Activated naive CD4-positive, alpha-beta T cell treated with Interleukin-2 at 50 U/mL for 16 hours (primary cell): Measurements from ENCODE around the gene QRICH2.
A peak's percentile ranks its signal among the peaks of the same experiment; 100 is the strongest.
"Not testable (repeated sequence)": the region's sequence is repeated elsewhere in the genome, so short reads cannot be mapped to it uniquely, and the experiment has no call there.

ENCODE experiments used
- DNase-seq: peaks from one replicate; pipeline ENCODE4 v3.0.0-alpha.2; 2020

Gene QRICH2, protein sequence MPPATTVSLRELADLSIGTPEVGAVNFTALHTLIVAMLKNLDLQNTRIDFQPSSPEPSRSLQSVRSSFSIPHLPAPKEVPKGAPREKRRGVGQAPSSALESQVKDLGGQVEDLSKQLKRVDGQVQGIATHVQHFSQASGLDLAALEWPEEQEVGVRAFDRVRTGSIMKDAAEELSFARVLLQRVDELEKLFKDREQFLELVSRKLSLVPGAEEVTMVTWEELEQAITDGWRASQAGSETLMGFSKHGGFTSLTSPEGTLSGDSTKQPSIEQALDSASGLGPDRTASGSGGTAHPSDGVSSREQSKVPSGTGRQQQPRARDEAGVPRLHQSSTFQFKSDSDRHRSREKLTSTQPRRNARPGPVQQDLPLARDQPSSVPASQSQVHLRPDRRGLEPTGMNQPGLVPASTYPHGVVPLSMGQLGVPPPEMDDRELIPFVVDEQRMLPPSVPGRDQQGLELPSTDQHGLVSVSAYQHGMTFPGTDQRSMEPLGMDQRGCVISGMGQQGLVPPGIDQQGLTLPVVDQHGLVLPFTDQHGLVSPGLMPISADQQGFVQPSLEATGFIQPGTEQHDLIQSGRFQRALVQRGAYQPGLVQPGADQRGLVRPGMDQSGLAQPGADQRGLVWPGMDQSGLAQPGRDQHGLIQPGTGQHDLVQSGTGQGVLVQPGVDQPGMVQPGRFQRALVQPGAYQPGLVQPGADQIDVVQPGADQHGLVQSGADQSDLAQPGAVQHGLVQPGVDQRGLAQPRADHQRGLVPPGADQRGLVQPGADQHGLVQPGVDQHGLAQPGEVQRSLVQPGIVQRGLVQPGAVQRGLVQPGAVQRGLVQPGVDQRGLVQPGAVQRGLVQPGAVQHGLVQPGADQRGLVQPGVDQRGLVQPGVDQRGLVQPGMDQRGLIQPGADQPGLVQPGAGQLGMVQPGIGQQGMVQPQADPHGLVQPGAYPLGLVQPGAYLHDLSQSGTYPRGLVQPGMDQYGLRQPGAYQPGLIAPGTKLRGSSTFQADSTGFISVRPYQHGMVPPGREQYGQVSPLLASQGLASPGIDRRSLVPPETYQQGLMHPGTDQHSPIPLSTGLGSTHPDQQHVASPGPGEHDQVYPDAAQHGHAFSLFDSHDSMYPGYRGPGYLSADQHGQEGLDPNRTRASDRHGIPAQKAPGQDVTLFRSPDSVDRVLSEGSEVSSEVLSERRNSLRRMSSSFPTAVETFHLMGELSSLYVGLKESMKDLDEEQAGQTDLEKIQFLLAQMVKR (N-terminal part only)

DNA sequence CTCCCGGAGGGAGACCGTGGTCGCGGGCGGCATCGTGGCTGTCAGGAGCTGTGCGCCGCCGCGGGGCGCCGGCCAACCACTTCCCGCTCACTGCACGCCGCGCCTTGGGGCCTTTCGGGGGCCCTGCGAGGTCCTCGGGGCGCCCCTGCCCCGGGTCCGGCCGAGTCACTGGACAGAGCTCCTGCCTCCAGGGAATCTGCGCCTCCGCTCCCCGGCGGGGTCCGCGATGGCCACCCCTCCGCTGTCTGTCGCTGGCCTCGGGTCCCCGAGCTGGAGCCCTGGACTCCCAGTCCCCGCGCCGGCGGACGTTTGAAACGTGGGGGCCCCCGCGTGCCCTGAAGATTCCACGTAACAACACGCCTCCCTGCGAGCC lies at the start of gene QRICH2:
QRICH2 (minus strand) TSS at position 311 of the 373 bp plus-strand sequence; CDS start at position 33, 278 bp downstream.
- no peak for DNase-seq

DNA sequence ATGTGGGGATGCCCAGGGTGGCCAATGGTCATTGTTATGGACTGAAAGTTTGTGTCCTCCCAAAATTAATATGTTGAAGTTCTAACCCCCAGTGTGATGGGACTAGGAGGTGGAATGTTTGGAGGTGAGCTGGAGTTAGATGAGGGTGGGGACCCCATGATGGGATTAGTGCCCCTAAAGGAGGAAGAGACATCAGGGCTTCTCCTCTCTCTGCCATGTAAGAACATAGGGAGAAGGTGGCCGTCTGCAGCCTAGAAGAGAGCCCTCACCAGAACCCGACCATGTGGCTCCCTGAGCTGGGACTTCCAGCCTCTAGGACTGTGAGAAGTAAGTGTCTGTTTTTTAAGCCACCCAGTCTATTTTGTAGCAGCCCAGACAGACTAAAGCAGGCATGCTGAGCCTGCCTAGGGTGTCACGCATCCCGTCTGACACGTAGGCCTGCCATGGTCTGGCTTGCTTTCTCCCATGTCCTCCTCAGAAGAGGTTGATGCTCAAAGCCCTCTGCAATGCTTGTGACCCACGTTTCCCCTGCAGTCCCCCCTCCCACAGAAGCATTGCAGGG lies 49.6 kb upstream of the QRICH2 start:
- no peak for DNase-seq

DNA sequence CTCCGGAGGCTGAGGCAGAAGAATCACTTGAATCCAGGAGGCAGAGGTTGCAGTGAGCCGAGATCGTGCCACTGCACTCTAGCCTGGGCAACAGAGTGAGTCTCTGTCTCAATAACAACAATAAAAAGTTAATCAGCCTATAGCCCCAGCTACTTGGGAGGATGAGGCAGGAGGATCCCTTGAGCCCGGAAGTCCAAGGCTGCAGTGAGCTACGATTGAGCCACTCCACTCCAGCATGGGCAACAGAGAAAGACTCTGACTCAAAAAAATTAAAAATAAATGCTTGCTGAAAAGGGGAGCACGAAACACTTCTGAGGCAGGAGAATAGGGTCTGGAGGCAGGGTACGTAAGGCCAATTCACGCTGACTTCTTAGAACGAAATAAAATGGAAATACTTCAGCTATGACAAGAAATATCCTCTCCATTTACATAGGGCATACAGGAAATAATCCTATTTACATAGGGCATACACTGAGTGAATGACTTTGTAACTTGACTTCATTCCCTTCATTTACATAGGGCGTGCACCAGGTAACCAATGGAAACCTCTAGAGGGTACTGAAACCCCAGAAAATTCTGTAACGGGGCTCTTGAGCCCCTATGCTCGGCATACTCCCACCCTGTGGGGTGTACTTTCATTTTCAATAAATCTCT lies 48.9 kb upstream of the QRICH2 start:
- no peak for DNase-seq

DNA sequence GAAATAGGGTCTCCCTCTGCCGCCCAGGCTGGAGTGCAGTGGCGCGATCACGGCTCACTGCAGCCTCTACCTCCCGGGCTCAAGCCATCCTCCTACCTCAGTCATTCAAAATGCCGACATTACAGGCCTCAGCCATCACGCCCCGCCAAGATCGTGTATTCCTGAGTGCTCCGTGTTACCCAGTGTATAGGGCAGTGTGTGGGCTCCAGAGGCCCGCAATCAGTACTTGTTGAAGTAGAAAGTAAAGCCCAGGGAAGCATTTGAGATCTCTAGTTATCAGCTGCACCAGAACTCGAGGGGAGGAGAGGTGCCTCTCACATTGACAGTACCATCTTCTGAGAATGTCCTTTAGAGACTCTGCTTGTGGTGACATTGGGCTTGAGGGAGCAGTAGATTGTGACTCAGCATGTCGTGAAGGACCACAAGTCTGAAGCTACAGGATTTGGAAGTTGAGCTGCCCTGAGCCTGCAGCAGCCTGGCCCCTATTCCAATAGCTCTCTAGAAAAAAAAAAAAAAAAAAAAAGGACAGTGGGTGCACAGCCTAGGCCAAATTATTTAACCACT lies 46.8 kb upstream of the QRICH2 start:
- DNase-seq, result no peak

DNA sequence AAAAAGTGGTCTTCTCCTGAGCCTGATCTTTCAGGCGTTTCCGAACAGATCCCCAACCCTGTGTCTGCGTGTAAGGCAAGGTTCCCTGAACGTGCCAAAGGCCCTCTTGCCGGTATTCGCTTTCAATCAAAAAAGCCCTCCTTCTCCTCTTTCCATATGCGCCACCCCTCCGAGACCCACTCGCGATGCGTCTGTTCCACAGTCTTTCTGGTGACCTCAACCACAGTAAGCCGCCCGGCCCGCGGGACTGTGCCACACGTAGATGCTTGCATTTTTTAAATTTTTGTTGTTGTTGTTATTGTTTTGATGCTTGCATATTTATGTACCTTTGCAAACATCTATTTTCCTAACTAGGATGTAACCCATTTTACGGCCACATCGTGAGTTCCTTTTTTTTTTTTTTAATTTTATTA lies 46.2 kb upstream of the QRICH2 start:
- DNase-seq, result no peak

DNA sequence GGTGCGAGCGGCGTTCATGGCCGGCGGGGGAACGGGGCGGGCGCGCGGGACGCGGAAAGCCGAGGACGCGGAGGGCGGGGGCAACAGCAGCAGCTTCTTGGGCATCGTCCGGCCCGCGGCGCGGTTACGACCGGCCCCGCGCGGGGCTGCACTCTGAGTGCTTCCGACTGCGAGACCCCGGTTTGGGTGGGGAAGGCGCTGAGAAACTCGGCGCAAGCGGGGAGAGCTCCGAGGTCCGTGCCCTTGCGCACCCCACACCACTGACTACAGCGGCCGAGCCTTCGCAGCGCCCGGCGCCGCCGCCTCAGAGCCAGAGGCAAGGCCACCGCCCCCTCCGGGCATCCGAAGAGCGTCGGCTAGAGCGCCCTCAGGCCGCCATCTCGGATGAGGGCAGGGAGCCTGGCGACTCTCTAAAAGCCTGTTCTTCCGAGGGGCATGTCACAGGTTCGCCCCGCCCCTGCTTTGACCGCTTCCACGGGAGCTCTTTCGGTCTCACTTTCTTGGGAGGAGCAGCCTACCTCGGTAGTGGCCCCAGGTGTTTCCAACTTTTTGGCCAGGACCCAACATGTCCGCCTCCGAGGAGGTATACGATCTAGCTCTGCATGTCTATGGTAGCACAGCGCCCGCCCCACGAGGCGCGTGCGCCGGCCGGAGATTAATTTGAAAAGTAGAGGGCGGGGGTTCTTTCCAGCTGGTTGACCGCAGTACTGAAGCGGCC lies 45.7 kb upstream of the QRICH2 start, which contains the start of gene PRPSAP1:
PRPSAP1 (minus strand) TSS at position 318 of the 718 bp plus-strand sequence; CDS start at position 105, 213 bp downstream.
- peak; percentile 85 for DNase-seq

DNA sequence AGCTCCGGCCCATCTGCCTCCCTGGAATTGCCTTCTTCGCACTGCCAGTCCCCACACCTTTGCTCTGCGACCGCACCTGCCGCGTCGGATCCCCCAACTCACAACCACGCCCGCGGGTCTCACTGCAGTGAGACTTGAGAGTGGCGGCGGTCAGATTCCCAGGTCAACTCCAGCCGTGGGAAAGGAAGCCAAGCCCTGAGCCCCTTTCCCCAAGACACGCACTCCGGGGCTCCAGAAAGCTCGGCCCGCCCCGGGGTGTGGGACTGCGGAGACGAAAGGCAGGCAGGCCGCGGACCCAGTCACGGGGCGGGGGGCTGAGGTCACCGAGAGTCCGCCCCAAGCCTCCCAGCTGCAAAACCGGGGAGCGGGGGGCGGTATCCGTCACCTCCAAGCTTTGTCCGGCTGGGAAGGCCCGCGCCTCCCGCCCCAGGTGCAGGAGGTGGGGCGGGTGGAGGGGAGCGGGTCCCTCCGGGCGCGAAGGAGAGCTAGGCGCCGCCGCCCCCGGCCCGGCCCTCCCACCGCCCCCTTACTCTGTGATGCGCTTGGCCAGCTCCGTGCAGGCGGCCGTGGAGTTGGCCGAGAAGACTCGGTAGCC lies 45.0 kb upstream of the QRICH2 start:
- no peak for DNase-seq

DNA sequence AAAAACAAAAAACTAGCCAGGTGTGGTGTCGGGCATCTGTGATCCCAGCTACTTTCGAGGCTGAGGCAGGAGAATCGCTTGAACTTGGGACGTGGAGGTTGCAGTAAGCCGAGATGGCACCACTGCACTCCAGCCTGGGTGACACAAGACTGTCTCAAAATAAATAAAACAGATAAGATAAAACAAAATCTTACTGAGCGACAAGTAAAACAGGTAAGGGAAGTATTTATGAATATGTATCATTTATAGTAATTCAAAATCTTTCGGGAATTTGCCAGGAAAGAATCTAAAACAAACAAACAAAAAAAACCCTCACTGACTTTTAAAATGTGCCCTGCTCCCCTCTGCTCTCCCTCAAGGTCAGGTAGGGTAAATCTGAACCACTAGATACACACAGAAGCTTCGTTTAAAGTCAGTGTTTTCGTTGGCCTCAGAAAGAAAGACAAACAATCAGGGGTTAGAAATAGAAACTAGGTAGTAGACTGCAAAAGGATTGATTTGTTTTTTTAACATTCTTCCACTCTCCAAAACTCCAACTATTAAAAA lies 43.5 kb upstream of the QRICH2 start:
- DNase-seq, result no peak

DNA sequence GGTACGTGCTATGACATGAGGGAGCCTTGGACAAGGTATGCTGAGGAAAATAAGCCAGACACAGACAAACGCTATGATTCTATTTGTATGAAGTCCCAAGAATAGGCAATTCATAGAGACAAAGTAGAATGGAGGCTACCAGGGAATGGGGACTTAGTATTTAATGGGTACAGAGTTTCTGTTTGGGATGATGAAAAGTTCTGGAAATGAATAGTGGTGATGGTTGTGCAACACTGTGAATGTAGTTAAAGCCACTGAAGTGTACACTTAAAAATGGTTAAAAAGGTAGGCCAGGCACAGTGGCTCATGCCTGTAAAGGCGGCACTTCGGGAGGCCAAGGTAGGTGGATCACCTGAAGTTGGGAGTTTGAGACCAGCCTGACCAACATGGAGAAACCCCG lies 42.4 kb upstream of the QRICH2 start:
- no peak for DNase-seq

DNA sequence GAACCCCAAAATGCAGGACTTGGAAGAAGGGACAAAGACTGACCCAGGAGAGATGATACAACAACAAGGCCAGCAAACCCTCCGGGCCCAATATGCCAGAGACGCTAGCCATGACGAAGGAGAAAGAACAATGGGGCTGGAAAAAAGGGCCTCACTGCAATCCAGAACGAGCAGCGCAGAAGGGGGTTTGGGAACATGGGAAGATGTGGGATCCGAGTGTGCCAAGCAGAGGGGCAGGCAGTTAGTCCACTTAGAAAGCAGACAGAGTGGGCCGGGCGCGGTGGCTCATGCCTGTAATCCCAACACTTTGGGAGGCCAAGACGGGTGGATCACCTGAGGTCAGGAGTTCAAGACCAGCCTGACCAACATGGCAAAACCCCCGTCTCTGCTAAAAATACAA lies 38.9 kb upstream of the QRICH2 start:
- not testable (repeated sequence) for DNase-seq

DNA sequence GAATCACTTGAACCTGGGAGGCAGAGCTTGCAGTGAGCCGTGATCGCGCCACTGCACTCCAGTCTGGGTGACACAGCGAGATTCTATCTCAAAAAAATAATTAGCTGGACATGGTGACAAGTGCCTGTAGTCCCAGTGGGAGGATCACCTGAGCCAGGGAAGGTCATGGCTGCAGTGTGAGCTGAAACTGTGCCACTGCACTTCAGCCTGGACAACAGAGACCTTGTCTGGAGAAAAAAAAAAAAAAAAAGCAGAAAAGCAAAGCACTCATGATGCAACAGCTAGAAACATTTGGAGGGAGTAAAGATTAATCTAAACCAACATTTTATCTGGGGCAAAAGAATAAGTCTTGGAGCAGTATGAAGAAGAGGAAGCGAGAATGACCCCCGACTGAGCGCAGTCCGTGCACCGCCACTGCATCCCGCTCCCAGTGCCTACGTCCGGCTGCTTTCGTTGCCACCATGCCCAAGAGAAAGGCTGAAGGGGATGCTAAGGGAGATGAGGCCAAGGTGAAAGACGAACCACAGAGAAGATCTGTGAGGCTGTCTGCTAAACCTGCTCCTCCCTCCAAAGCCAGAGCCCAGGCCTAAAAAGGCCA lies 37.4 kb upstream of the QRICH2 start:
- DNase-seq, result no peak

DNA sequence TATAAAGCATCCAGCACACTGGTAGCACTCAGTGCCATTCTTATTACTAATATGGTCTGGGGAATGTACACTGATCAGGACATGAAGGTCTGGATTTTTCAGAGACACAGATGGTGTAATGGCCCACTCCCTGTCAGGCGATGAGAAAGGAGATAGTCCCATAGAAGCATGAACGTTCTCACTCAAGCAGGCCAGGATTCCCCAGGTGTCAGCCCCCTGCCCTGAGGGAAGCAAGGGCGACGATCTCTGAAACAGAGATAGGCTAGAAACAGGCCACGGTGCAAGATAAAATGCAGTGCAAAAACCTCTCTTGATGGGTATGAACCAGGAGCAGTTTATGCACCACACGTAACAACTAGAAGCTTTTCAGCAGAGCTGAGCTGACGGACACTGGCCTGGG lies 35.0 kb upstream of the QRICH2 start:
- DNase-seq, result no peak

DNA sequence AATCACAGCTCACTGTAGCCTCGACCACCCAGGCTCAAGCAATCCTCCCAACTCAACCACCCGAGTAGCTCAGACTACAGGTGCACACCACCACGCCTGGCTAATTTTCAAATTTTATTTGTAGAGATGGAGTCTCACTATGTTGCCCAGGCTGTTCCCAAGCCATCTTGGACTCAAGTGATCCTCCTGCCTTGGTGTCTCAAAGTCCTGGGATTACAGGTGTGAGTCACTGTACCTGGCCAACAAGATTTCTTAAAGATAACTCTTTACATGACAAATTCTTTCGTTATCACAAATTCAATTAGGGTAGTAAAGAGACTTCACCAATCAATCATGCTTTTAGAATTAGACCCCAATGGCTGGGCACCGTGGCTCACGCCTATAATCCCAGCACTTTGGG lies 33.2 kb upstream of the QRICH2 start:
- DNase-seq, result no peak

DNA sequence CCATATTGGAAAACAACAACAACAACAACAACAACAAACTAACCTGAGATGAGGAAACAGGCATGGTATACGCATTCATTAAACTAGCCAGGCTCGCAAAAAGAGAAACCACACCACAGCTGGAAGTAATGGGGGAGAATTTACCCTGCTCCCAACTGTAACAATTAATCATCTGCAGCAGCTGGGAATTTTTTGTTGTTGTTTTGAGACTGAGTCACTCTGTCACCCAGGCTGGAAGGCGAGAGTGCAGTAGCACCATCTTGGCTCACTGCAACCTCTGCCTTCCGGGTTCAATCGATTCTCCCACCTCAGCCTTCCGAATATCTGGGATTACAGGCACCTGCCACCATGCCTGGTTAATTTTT lies 29.3 kb upstream of the QRICH2 start:
- DNase-seq, result no peak

DNA sequence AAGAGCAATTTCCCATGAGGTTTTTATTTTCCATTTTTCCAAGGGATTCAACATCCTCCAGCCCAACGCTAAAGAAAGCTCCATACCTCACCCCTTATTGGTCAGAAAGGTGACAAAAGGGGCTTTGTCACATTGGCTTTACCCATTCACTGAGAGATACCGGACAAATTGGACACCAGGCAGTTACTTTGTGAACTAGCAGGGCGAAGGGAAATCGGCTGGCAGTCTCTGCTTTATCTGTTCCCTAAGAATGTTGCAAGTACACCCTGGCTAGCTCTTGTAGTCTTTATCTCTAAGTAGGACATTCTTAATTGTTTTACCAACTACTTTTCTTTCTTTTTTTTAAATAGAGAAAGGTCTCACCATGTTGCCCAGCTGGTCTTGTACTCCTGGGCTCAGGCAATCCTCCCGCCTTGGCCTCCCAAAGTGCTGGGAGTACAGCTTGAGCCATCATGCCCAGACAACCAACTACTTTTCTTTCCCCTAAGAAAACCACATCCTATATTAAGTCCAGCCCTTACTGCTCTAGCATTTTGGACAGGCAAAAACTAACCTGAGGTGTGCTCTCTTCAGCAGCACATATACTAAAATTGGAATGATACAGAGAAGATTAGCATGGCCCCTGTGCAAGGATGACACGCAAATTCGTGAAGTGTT lies 28.8 kb upstream of the QRICH2 start:
- DNase-seq, result no peak

DNA sequence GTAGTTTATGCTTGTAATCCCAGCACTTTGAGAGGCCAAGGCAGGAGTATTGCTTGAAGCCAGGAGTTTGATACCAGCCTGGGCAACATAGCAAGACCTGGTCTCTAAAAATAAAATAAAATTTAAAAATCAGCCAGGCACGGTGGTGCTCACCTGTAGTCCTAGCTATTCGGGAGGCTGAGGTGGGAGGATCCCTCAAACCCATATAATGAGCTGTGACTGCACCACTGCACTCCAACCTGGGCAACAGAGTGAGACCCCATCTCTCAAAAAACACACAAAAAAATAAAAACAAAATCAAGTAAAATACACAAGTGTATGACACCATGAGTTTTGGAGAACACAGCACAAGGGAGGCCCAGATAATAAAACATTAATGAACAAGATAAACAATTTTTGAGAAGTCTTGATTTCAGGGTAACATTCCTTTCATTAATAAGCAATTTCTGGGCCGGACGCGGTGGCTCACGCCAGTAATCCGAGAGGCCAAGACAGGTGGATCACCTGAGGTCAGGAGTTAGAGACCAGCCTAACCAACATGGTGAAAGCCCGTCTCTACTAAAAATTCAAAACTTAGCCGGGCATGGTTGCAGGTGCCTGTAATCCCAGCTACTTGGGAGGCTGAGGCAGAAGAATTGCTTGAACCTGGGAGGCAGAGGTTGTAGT lies 27.8 kb upstream of the QRICH2 start:
- DNase-seq, result no peak

DNA sequence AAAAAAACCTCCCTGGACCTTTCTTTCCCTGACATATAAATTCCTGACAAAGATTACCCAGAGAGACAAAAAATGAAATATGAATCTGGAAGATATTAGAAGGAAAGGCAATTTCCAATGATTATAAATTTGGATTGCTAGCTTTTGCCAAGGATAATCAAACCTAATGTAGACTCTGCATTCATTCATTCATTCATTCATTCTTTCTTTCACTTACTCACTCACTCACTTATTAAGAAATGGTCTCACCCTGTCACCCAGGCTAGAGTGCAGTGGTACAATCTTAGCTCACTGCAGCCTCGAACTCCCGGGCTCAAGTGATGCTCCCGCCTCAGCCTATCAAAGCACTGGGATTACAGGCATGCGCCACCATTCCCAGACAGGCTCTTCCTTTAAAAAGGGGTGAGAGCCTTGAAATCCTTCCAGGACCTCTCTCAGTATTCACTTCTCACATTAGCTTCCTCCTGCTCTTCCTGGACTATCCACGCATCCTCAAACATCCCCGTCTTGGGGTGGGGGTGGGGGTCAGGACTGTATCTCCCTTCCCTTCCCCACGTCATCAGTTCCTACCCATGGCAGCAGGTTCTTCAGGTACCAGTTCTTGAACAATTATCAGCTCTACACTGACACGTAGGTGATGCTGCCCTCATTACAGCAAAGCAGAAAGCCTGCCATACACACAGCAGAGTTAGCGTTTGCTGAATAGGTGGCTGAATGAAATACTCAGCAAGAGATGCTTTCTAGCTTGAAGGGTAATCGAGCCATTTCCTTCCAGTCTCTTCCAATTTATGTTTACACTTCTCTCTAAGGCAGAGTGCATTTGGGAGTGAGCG lies 25.8 kb upstream of the QRICH2 start:
- DNase-seq, result no peak

DNA sequence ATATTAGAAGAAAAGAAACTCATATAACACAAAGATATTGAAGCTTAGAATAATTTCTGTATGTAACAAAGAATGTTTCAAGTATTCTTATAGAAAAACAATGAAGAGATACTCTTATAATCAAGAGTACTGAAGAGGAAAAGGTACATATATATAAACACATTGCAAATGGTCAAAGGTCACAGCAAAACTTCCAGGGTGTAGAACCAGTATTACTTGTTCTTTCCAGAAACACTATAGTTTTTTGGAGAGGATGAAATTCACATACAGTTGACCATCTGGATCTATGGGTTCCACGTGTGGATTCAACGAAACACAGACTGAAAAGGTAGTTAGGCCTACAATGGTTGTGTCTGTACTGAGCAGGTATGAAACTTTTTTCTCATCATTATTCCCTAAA lies 23.0 kb upstream of the QRICH2 start:
- DNase-seq, result no peak
